Mucosa of descending colon (tissue), 3 donors: ENCODE data around the gene PRSS38. TPM values are rescaled to one million over a fixed set of nuclear protein-coding genes. Genes with fewer than 3 reads are reported as not detected.

Experiments used
- ATAC-seq: fragments of 200-7000 bp; cut with Tn5 transposase; one replicate; pipeline ENCODE4 v1.9.1; 2020; ENCODE audit warnings: mild to moderate bottlenecking, moderate library complexity
- DNase-seq, 3 donors: peaks; one replicate each; pipeline ENCODE4 v3.0.0-alpha.2; 2020
- H3K36me3 ChIP-seq: fragments of 200-600 bp; one replicate; pipeline ENCODE4 v1.8.0; 2021; ENCODE audit warnings: low read depth, mild to moderate bottlenecking
- H3K4me1 ChIP-seq: fragments of 200-600 bp; one replicate; pipeline ENCODE4 v1.8.0; 2021; ENCODE audit warnings: low read depth, mild to moderate bottlenecking
- H3K4me3 ChIP-seq: fragments of 200-600 bp; one replicate; pipeline ENCODE4 v1.8.0; 2021; ENCODE audit warnings: mild to moderate bottlenecking
- H3K9me3 ChIP-seq: fragments of 200-600 bp; one replicate; pipeline ENCODE4 v1.8.0; 2021; ENCODE audit warnings: mild to moderate bottlenecking
- intact Hi-C, 2 donors: fragments of 100-400 bp; cut with DNase I in 1 of 2; cut with micrococcal nuclease in 1 of 2; formaldehyde crosslinking; loops; one replicate each; pipeline versions ENCODE4 v1.11.0 to v1.11.1; 2022; cut with DNase I, micrococcal nuclease
- total RNA-seq, 3 donors: library from RNA; stranded (reverse); fragmentation: NEBNext Ultra II Directional in 2 of 3; extraction: Animal tissue kit (Norgen Biotek cat#: 25700) in 2 of 3; gene quantifications; one replicate each; pipeline versions ENCODE4 v1.2.1 to v1.2.4, GENCODE V29; 2021 to 2023
- TF ChIP-seq, protein P1 (sequence below): fragments of 200-600 bp; IDR thresholded peaks from one replicate; pipeline ENCODE4 v1.8.0; 2022; ENCODE audit warnings: antibody characterized with exemption, mild to moderate bottlenecking
- donor health status: DM: no; HTN: no; CAD: no; lungs with moderate emphysema.
- donor health status: DM: no; HTN: no; CAD: no.
- donor health status: DM: no; HTN: yes; CAD: no.

PRSS38 gene
- total RNA-seq, 3 donors from 2014 or later: not detected

DNA sequence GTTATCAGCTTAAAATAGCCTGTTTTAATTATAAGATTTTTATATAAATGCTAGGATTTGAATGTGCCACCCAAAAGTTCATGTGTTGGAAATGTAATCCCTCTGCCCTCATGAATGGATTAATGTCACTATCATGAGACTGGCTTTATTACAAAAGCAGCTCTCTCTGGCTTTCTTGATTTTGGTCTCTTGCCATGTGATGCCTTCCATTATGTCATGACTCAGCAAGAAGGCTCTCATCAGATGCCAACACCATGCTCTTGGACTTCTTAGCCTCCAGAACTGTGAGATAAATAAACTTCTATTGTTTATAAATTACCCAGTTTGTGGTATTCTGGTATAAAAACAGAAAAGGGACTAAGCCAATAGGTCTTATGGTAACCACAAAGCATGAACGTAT, 6.9 kb upstream of the PRSS38 start:
- Histone ChIP-seq H3K9me3 (peaks cover 3% of the 10 kb centered on the region), H3K4me3 (no peak overlapping the region), H3K36me3 (no peaks in the 10 kb centered on the region), H3K4me1 (no peaks in the 10 kb centered on the region)
- DNase-seq: no peak
- intact Hi-C loops: no loop called here
- no peak for ATAC-seq
- TF ChIP-seq, protein P1, sequence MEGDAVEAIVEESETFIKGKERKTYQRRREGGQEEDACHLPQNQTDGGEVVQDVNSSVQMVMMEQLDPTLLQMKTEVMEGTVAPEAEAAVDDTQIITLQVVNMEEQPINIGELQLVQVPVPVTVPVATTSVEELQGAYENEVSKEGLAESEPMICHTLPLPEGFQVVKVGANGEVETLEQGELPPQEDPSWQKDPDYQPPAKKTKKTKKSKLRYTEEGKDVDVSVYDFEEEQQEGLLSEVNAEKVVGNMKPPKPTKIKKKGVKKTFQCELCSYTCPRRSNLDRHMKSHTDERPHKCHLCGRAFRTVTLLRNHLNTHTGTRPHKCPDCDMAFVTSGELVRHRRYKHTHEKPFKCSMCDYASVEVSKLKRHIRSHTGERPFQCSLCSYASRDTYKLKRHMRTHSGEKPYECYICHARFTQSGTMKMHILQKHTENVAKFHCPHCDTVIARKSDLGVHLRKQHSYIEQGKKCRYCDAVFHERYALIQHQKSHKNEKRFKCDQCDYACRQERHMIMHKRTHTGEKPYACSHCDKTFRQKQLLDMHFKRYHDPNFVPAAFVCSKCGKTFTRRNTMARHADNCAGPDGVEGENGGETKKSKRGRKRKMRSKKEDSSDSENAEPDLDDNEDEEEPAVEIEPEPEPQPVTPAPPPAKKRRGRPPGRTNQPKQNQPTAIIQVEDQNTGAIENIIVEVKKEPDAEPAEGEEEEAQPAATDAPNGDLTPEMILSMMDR: no peak

- ATAC-seq (no peak), DNase-seq (no peak)
- Histone ChIP-seq H3K9me3 (peaks cover 7% of the 10 kb centered on the region), H3K4me1 (no peaks in the 10 kb centered on the region), H3K36me3 (no peaks in the 10 kb centered on the region), H3K4me3 (no peak overlapping the region)
- TF ChIP-seq, protein P1: no peak
- intact Hi-C loops: no loop called here
These were observed 6.4 kb upstream of the PRSS38 start for GRCh38 chr1:227809026-227809425.

DNA sequence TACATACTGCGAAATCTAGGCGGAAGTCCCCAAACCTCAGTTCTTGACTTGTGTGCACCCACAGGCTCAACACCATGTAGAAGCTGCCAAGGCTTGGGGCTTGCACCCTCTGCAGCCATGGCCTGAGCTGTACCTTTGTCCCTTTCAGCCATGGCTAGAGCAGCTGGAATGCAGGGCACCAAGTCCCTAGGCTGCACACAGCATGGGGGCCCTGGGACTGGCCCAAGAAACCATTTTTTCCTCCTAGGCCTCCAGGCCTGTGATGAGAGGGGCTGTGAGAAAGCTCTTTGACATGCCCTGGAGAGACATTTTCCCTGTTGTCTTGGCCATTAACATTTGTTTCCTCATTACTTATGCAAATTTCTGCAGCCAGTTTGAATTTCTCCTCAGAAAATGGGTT, 1.5 kb upstream of the PRSS38 start:
- DNase-seq: no peak
- ATAC-seq: no peak
- TF ChIP-seq, protein P1: no peak
- Histone ChIP-seq H3K4me3 (no peak overlapping the region), H3K36me3 (no peaks in the 10 kb centered on the region), H3K4me1 (no peaks in the 10 kb centered on the region), H3K9me3 (peaks cover 17% of the 10 kb centered on the region)
- intact Hi-C loops: no loop called here

DNA sequence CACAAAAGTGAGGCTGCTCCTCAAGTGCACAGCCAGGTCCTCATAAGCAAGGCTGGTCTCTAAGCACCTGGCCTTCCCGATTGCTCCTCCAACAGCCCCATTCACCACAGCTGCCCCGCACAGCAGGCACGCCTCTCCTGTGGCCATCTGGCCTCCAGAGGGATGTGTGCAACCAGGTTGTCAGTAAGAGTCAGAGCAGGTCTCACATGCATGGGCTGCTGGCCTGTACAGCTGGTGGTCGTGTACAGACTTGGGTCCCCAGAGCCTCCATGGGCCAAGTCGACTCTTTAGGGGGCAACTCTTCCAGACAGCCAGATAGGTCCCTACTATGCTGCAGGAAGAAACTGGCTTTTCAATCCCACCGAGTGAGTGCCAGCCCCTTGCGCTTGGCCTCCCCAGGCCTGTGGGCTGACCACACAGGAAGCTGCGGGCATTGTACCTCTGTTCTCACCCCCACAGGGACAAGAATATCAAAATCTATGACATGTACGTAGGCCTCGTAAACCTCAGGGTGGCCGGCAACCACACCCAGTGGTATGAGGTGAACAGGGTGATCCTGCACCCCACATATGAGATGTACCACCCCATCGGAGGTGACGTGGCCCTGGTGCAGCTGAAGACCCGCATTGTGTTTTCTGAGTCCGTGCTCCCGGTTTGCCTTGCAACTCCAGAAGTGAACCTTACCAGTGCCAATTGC, 1.4 kb downstream of the PRSS38 start:
- DNase-seq (no peak), ATAC-seq (no peak)
- Histone ChIP-seq H3K9me3 (peaks cover 17% of the 10 kb centered on the region), H3K4me1 (no peaks in the 10 kb centered on the region), H3K4me3 (no peak overlapping the region), H3K36me3 (no peaks in the 10 kb centered on the region)
- intact Hi-C loops: no loop called here
- TF ChIP-seq, protein P1: no peak

DNA sequence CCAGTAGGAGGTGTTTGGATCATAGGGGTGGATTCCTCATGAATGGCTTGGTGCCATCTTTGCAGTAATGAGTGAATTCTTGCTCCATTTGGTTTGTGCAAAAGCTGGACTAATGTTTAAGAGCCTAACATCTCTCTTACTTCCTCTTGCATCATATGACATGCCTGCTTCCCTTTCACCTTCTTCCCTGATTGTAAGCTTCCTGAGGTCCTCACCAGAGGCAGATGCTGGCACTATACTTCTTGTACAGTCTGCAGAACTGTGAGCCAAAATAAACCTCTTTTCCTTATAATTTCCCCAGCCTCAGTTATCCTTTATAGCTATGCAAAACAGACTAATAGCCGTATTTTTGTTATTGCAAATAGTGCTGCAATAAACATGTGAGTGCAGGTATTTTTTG, 8.1 kb downstream of the PRSS38 start:
- Histone ChIP-seq H3K4me1 (no peaks in the 10 kb centered on the region), H3K9me3 (no peaks in the 10 kb centered on the region), H3K4me3 (no peak overlapping the region), H3K36me3 (no peaks in the 10 kb centered on the region)
- TF ChIP-seq, protein P1: no peak
- ATAC-seq (no peak), DNase-seq (no peak)
- intact Hi-C loops: no loop called here

GRCh38 chr1:227824204-227824603, 8.7 kb downstream of the PRSS38 start:
- intact Hi-C loops: no loop called here
- TF ChIP-seq, protein P1: no peak
- DNase-seq: no peak

More at GRCh38 chr1:227824204-227824603, 8.7 kb downstream of the PRSS38 start:
- ATAC-seq: no peak
- no peaks in the 10 kb centered on the region for H3K36me3 ChIP-seq
- H3K4me3 ChIP-seq: no peak overlapping the region
- H3K4me1 ChIP-seq: no peaks in the 10 kb centered on the region
- no peaks in the 10 kb centered on the region for H3K9me3 ChIP-seq
